ENCODE data around the gene CFAP70. TPM values are rescaled to one million over a fixed set of nuclear protein-coding genes. Genes with fewer than 3 reads are reported as not detected.

Gene CFAP70
- total RNA-seq, 1 experiment from 2014 or later: 2.9 TPM

GRCh38 chr10:73289958-73290357 is 68.7 kb downstream of the CFAP70 start:
- intact Hi-C loops (cut with micrococcal nuclease): no loop called here
- POLR2A ChIA-PET: interaction anchor here (0.7 kb wide), 1 partner anchor 8 kb away, joined by 3 read pairs; no protein-coding TSS in a partner anchor

GRCh38 chr10:73287441-73287840 is 71.2 kb downstream of the CFAP70 start:
- DNase-seq (ENCODE audit: low read depth, low spot score): no peak
- Histone ChIP-seq H3K9me3 (ENCODE audit: control insufficient read depth in 1 of 2, insufficient read depth in 1 of 2, low read depth in 1 of 2, low read length in 2 of 2) (no peaks in the 10 kb centered on the region), H3K36me3 (ENCODE audit: control insufficient read depth in 1 of 2, insufficient read depth in 2 of 2, low read length in 2 of 2) (0 out of 4 replicates have a peak, but pooled peaks cover 0 to 5% of the 10 kb centered on the region in 2 experiments), H3K9ac (ENCODE audit: low read length) (no peak overlapping the region), H2AFZ (ENCODE audit: low read depth, low read length, poor library complexity, severe bottlenecking) (no peak overlapping the region), H3K79me2 (ENCODE audit: insufficient read depth, low read length) (no peaks in the 10 kb centered on the region), H3K9me2 (ENCODE audit: insufficient read depth) (no peaks in the 10 kb centered on the region), H3K27me3 (ENCODE audit: insufficient read depth, low read length) (no peaks in the 10 kb centered on the region), H3K27ac (ENCODE audit: low read depth, low read length) (no peak overlapping the region), H3K4me1 (ENCODE audit: control insufficient read depth in 1 of 2, insufficient read depth in 2 of 2, low read length in 2 of 2) (no peaks in the 10 kb centered on the region), H3K4me3 (replicated peaks in 1 of 2; ENCODE audit: low read depth in 1 of 2, low read length in 2 of 2) (no peak overlapping the region), H4K20me1 (ENCODE audit: insufficient read depth) (no peaks in the 10 kb centered on the region), H3K4me2 (ENCODE audit: low read length) (no peak overlapping the region)
- ChIA-PET RAD21 (ENCODE audit: low non-redundant PET in 1 of 2, low total read pairs in 2 of 2, uncharacterized antibody in 2 of 2, unreplicated experiment in 2 of 2) (no interaction called here), CTCF (no interaction called here), POLR2A (no interaction called here)
- intact Hi-C loops (cut with micrococcal nuclease): no loop called here
- ATAC-seq: no peak
- BruUV-seq (replicated peaks): no TSS peak
- TF ChIP-seq SP1 (IDR thresholded peaks at IDR 0.05; ENCODE audit: low read depth) (no peak), RAD21 (IDR thresholded peaks at IDR 0.05; ENCODE audit: low read depth) (no peak), ZNF274 (IDR thresholded peaks at IDR 0.05; ENCODE audit: low read depth, low read length) (no peak), TCF7L2 (IDR thresholded peaks at IDR 0.05; ENCODE audit: borderline replicate concordance, extremely low read depth, insufficient read depth, insufficient read length) (no peak), EZH2phosphoT487 (IDR thresholded peaks at IDR 0.05; ENCODE audit: borderline replicate concordance) (no peak), CEBPB (IDR thresholded peaks at IDR 0.05; ENCODE audit: low read depth) (no peak), FOSL1 (IDR thresholded peaks at IDR 0.05; ENCODE audit: low read depth) (no peak), SRF (IDR thresholded peaks at IDR 0.05; ENCODE audit: low read depth) (no peak), POLR2A (IDR thresholded peaks at IDR 0.05; ENCODE audit: borderline replicate concordance, extremely low read depth, insufficient read depth, insufficient read length) (no peak), ELF1 (IDR thresholded peaks at IDR 0.05; ENCODE audit: borderline replicate concordance, low read depth) (no peak), JUND (IDR thresholded peaks at IDR 0.05) (no peak), EGR1 (IDR thresholded peaks at IDR 0.05; ENCODE audit: low read depth) (no peak), CBX3 (IDR thresholded peaks at IDR 0.05; ENCODE audit: low read depth) (no peak)
- TF ChIP-seq, protein P1, sequence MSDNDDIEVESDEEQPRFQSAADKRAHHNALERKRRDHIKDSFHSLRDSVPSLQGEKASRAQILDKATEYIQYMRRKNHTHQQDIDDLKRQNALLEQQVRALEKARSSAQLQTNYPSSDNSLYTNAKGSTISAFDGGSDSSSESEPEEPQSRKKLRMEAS (IDR thresholded peaks at IDR 0.05): no peak
- TF ChIP-seq, protein P2, sequence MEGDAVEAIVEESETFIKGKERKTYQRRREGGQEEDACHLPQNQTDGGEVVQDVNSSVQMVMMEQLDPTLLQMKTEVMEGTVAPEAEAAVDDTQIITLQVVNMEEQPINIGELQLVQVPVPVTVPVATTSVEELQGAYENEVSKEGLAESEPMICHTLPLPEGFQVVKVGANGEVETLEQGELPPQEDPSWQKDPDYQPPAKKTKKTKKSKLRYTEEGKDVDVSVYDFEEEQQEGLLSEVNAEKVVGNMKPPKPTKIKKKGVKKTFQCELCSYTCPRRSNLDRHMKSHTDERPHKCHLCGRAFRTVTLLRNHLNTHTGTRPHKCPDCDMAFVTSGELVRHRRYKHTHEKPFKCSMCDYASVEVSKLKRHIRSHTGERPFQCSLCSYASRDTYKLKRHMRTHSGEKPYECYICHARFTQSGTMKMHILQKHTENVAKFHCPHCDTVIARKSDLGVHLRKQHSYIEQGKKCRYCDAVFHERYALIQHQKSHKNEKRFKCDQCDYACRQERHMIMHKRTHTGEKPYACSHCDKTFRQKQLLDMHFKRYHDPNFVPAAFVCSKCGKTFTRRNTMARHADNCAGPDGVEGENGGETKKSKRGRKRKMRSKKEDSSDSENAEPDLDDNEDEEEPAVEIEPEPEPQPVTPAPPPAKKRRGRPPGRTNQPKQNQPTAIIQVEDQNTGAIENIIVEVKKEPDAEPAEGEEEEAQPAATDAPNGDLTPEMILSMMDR (IDR thresholded peaks at IDR 0.05 in 2 of 3, conservative IDR thresholded peaks at IDR 0.05 in 1 of 3; ENCODE audit: borderline replicate concordance in 1 of 3, insufficient read depth in 1 of 3, low read depth in 2 of 3, low read length in 2 of 3): no peak

More at GRCh38 chr10:73289958-73290357, 68.7 kb downstream of the CFAP70 start:
- TF ChIP-seq TCF7L2 (IDR thresholded peaks at IDR 0.05; ENCODE audit: borderline replicate concordance, extremely low read depth, insufficient read depth, insufficient read length) (no peak), EGR1 (IDR thresholded peaks at IDR 0.05; ENCODE audit: low read depth) (no peak), EZH2phosphoT487 (IDR thresholded peaks at IDR 0.05; ENCODE audit: borderline replicate concordance) (no peak), YY1 (IDR thresholded peaks at IDR 0.05; ENCODE audit: extremely low read depth, insufficient replicate concordance, low read depth, low read length) (no peak)
- TF ChIP-seq, protein P3, sequence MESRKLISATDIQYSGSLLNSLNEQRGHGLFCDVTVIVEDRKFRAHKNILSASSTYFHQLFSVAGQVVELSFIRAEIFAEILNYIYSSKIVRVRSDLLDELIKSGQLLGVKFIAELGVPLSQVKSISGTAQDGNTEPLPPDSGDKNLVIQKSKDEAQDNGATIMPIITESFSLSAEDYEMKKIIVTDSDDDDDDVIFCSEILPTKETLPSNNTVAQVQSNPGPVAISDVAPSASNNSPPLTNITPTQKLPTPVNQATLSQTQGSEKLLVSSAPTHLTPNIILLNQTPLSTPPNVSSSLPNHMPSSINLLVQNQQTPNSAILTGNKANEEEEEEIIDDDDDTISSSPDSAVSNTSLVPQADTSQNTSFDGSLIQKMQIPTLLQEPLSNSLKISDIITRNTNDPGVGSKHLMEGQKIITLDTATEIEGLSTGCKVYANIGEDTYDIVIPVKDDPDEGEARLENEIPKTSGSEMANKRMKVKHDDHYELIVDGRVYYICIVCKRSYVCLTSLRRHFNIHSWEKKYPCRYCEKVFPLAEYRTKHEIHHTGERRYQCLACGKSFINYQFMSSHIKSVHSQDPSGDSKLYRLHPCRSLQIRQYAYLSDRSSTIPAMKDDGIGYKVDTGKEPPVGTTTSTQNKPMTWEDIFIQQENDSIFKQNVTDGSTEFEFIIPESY (IDR thresholded peaks at IDR 0.05; ENCODE audit: extremely low read depth, insufficient replicate concordance, low read length): no peak
- H4K20me1 ChIP-seq (ENCODE audit: insufficient read depth): no peaks in the 10 kb centered on the region
- H3K9me2 ChIP-seq (ENCODE audit: insufficient read depth): no peaks in the 10 kb centered on the region
- no TSS peak for BruUV-seq (replicated peaks)
- no peaks in the 10 kb centered on the region for H3K27me3 ChIP-seq (ENCODE audit: insufficient read depth, low read length)
- ChIA-PET RAD21 (ENCODE audit: low non-redundant PET in 1 of 2, low total read pairs in 2 of 2, uncharacterized antibody in 2 of 2, unreplicated experiment in 2 of 2) (no interaction called here), CTCF (no interaction called here)
- H2AFZ ChIP-seq (ENCODE audit: low read depth, low read length, poor library complexity, severe bottlenecking): no peak overlapping the region
- no peak overlapping the region for H3K27ac ChIP-seq (ENCODE audit: low read depth, low read length)
- no peaks in the 10 kb centered on the region for H3K4me1 ChIP-seq (ENCODE audit: control insufficient read depth in 1 of 2, insufficient read depth in 2 of 2, low read length in 2 of 2)
- H3K9ac ChIP-seq (ENCODE audit: low read length): no peak overlapping the region
- H3K9me3 ChIP-seq (ENCODE audit: control insufficient read depth in 1 of 2, insufficient read depth in 1 of 2, low read depth in 1 of 2, low read length in 2 of 2): no peaks in the 10 kb centered on the region
- ATAC-seq: no peak
- no peak for DNase-seq (ENCODE audit: low read depth, low spot score)
- H3K4me3 ChIP-seq (replicated peaks in 1 of 2; ENCODE audit: low read depth in 1 of 2, low read length in 2 of 2): no peak overlapping the region
- no peak overlapping the region for H3K4me2 ChIP-seq (ENCODE audit: low read length)
- no peaks in the 10 kb centered on the region for H3K79me2 ChIP-seq (ENCODE audit: insufficient read depth, low read length)
- H3K36me3 ChIP-seq (ENCODE audit: control insufficient read depth in 1 of 2, insufficient read depth in 2 of 2, low read length in 2 of 2): 0 out of 4 replicates have a peak, but pooled peaks cover 0 to 5% of the 10 kb centered on the region in 2 experiments
